Parathyroid adenoma (tissue), 2 donors: ENCODE measurements around the gene DPYSL3.

Experiments
- H2AFZ ChIP-seq: fragments of 300-600 bp; sonication (generic); one replicate; pipeline ENCODE4 v1.7.0; 2017; ENCODE audit warnings: antibody characterized with exemption, mild to moderate bottlenecking
- H3K27ac ChIP-seq: fragments of 300-600 bp; sonication (generic); one replicate; pipeline ENCODE4 v1.7.0; 2017
- H3K27me3 ChIP-seq: fragments of 300-600 bp; sonication (generic); one replicate; pipeline ENCODE4 v1.7.0; 2017; ENCODE audit warnings: low read length; ENCODE audit not compliant: control insufficient read depth, insufficient read depth
- H3K36me3 ChIP-seq: fragments of 300-600 bp; sonication (generic); one replicate; pipeline ENCODE4 v1.7.0; 2017; ENCODE audit warnings: low read length; ENCODE audit not compliant: control insufficient read depth, insufficient read depth
- H3K4me1 ChIP-seq: fragments of 300-600 bp; sonication (generic); one replicate; pipeline ENCODE4 v1.7.0; 2017; ENCODE audit warnings: control low read depth
- H3K4me2 ChIP-seq: fragments of 300-600 bp; sonication (generic); one replicate; pipeline ENCODE4 v1.7.0; 2017; ENCODE audit warnings: low read length
- H3K4me3 ChIP-seq: fragments of 300-600 bp; sonication (generic); one replicate; pipeline ENCODE4 v1.7.0; 2017; ENCODE audit warnings: low read depth, low read length
- H3K79me2 ChIP-seq: fragments of 300-600 bp; sonication (generic); one replicate; pipeline ENCODE4 v1.7.0; 2017; ENCODE audit warnings: control low read depth
- H3K9ac ChIP-seq: fragments of 300-600 bp; sonication (generic); one replicate; pipeline ENCODE4 v1.7.0; 2017; ENCODE audit warnings: mild to moderate bottlenecking
- H3K9me3 ChIP-seq: fragments of 300-600 bp; sonication (generic); one replicate; pipeline ENCODE4 v1.7.0; 2017; ENCODE audit warnings: low read length; ENCODE audit not compliant: control insufficient read depth
- CTCF ChIP-seq: fragments of 300-600 bp; sonication (generic); IDR thresholded peaks from one replicate; pipeline ENCODE4 v1.7.0; 2017; ENCODE audit warnings: antibody characterized with exemption, mild to moderate bottlenecking
- donor health status: primary hyperparathyroidism.

DPYSL3 gene

GRCh38 chr5:147359581-147359980, 150.3 kb downstream of the DPYSL3 start:
- Histone ChIP-seq H3K27ac (no peak overlapping the region), H3K27me3 (no peaks in the 10 kb centered on the region), H3K79me2 (no peaks in the 10 kb centered on the region), H3K4me3 (no peak overlapping the region), H2AFZ (no peak overlapping the region), H3K9ac (no peak overlapping the region), H3K9me3 (no peaks in the 10 kb centered on the region), H3K36me3 (no peaks in the 10 kb centered on the region), H3K4me1 (no peaks in the 10 kb centered on the region), H3K4me2 (no peak overlapping the region)
- no peak for TF ChIP-seq CTCF

- Histone ChIP-seq H3K27me3 (no peaks in the 10 kb centered on the region), H3K27ac (no peak overlapping the region), H3K9me3 (no peaks in the 10 kb centered on the region), H3K4me2 (no peak overlapping the region), H3K4me1 (no peaks in the 10 kb centered on the region), H3K79me2 (no peaks in the 10 kb centered on the region), H3K4me3 (no peak overlapping the region), H3K9ac (no peak overlapping the region), H2AFZ (no peak overlapping the region), H3K36me3 (no peaks in the 10 kb centered on the region)
- no peak for TF ChIP-seq CTCF
Observed at GRCh38 chr5:147359101-147359500, 150.8 kb downstream of the DPYSL3 start.

GRCh38 chr5:147349241-147349640, 160.6 kb downstream of the DPYSL3 start:
- no peak overlapping the region for H3K9ac ChIP-seq
- no peak for TF ChIP-seq CTCF
- no peak overlapping the region for H3K27ac ChIP-seq
- H3K4me1 ChIP-seq: no peaks in the 10 kb centered on the region
- H3K4me2 ChIP-seq: no peak overlapping the region
- no peak overlapping the region for H2AFZ ChIP-seq
- no peak overlapping the region for H3K4me3 ChIP-seq
- H3K27me3 ChIP-seq: no peaks in the 10 kb centered on the region
- H3K79me2 ChIP-seq: no peaks in the 10 kb centered on the region
- no peaks in the 10 kb centered on the region for H3K36me3 ChIP-seq
- H3K9me3 ChIP-seq: no peaks in the 10 kb centered on the region

GRCh38 chr5:147348451-147348850, 161.4 kb downstream of the DPYSL3 start:
- H3K9me3 ChIP-seq: no peaks in the 10 kb centered on the region
- no peak overlapping the region for H3K4me2 ChIP-seq
- no peak overlapping the region for H3K27ac ChIP-seq
- H3K9ac ChIP-seq: no peak overlapping the region
- no peak overlapping the region for H3K4me3 ChIP-seq
- no peaks in the 10 kb centered on the region for H3K36me3 ChIP-seq
- H3K27me3 ChIP-seq: no peaks in the 10 kb centered on the region
- H2AFZ ChIP-seq: no peak overlapping the region
- H3K79me2 ChIP-seq: no peaks in the 10 kb centered on the region
- no peak for TF ChIP-seq CTCF
- H3K4me1 ChIP-seq: no peaks in the 10 kb centered on the region

GRCh38 chr5:147348046-147348445, 161.8 kb downstream of the DPYSL3 start:
- Histone ChIP-seq H3K4me1 (no peaks in the 10 kb centered on the region), H3K4me2 (no peak overlapping the region), H3K9ac (no peak overlapping the region), H3K36me3 (no peaks in the 10 kb centered on the region), H3K79me2 (no peaks in the 10 kb centered on the region), H3K9me3 (no peaks in the 10 kb centered on the region), H3K27me3 (no peaks in the 10 kb centered on the region), H3K27ac (no peak overlapping the region), H3K4me3 (no peak overlapping the region), H2AFZ (no peak overlapping the region)
- TF ChIP-seq CTCF: no peak
